HUDEP-2 (cell line): ENCODE data around the gene WDR81.
"Not testable (repeated sequence)": the region's sequence is repeated elsewhere in the genome, so short reads cannot be mapped to it uniquely, and the experiment has no call there.

ENCODE experiments used
- DNase-seq, 76 experiments: peaks; one replicate each; lab custom pipeline; 2025; ENCODE audit not compliant: unreplicated experiment in 76 of 76; lab: John Stamatoyannopoulos, UW

Gene WDR81

DNA sequence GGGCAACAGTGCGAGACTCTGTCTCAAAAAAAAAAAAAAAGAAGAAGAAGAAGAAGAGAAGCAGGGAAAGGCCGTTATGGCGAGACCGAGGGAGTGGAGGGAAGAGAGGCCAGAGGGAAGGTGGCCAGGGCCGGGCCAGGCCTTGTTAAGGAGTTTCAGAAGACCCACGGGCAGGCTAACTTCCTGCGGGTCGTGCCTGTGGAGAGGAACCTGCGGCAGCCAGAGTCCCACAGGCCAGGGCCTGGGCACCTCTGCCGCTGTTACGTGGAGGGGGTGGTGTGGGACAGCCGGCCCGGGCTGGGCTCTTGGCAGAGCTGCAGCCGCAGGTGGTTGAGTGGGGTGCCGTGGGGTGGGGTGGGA is 5.4 kb downstream of the WDR81 start:
- peak in 1 of 76 experiments; percentile 93 for DNase-seq

- DNase-seq: peak; percentile 74 to 99 (median 97)
Measured at GRCh38 chr17:1730326-1731193, 6.1 kb downstream of the WDR81 start.

GRCh38 chr17:1731194-1731506 is 6.6 kb downstream of the WDR81 start:
- peak in 1 of 76 experiments; percentile 65 for DNase-seq

GRCh38 chr17:1732241-1732832 is 7.8 kb downstream of the WDR81 start:
- no peak for DNase-seq

- no peak for DNase-seq
Measured at GRCh38 chr17:1732833-1733321, 8.4 kb downstream of the WDR81 start.

GRCh38 chr17:1733759-1734158 is 9.3 kb downstream of the WDR81 start:
- DNase-seq: no peak

DNA sequence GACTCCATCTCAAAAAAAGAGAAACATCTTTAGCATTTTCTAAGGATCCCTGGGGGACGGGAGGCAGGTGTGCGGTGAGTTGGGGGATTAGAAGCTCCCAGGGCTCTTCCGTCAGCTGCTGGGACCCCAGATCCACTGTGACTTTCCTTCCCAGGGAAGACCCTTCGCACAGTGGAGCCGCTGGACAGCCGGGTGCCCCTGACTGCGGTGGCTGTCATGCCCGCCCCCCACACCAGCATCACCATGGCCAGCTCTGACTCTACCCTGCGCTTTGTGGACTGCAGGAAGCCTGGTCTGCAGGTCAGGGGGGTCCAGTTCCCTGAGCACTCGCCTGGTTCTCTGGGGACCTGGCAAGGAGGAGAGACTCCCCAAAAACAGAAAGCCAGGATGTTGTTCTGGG is 10.9 kb downstream of the WDR81 start:
- no peak for DNase-seq

DNA sequence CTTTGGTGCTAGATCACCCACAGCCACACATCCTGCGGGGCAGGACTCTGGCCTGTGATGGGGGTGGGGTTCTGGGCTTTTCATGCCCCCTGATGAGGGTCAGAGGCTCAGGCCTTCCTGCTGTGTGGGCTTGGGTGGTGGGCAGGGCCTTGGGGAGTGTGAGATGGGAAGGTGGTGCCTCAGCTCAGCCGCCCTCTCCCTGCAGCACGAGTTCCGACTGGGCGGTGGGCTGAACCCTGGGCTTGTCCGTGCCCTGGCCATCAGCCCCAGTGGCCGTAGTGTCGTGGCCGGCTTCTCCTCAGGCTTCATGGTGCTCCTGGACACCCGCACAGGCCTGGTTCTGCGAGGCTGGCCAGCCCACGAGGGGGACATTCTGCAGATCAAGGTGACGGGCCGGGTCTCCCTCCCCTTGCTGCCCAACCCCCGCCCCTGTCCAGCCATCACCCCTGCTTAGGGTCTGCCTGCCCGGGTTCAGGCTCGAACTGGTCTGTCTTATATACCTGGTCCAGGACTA is 11.4 kb downstream of the WDR81 start:
- DNase-seq: no peak

GRCh38 chr17:1736348-1737281 is 12.1 kb downstream of the WDR81 start:
- DNase-seq: peak in 73 of 76 experiments; percentile 29 to 91 (median 77)

DNA sequence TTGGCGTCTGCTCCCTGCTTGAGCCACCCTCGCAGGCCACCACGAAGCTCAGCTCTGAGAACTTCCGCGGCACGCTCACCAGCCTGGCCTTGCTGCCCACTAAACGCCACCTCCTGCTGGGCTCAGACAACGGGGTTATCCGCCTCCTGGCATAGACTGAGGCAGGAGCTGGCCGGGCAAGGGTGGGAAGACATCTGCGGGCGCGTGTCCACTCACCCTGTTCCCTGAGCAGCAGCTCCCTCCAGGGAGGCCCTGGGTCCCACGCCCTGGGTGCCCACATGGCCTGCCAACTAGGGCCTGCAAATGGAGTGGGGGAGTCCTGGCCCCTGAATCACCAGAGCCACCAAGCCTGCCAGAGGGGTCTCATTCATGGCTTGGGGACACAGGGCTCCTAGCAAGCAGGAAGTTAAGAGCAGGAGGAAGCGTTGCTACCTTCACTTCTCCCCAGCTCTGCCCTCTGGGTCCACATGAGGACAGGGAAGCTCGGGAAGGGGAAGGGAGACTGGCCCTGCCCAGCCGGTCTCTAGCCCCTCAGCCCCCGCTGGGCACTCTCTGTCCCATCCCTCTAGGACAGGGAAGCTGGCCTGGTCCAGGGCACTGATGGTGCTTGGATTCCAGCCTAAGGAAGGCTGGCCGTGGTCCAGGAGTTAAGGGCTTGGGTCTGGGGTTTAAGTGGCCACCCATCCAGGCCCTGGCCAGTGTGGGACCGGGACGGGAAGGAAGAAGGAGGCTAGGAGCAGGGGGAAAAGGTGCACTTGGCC is 13.2 kb downstream of the WDR81 start:
- DNase-seq: no peak

DNA sequence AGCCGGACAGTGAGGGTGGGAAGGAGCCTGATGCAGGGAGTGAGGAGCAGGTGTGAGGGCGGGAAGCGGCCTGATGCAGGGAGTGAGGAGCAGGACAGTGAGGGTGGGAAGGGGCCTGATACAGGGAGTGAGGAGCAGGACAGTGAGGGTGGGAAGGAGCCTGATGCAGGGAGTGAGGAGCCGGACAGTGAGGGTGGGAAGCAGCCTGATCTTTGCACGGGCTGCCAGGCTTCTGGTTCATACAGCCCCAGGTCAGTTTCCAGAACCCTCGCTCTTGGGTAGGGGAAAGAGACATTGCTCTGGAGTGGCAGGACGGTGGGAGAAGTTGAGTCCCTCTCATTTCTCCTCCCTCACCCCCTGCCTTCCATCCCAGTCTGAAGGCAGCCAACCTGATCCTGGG is 17.4 kb downstream of the WDR81 start:
- DNase-seq: not testable (repeated sequence)

DNA sequence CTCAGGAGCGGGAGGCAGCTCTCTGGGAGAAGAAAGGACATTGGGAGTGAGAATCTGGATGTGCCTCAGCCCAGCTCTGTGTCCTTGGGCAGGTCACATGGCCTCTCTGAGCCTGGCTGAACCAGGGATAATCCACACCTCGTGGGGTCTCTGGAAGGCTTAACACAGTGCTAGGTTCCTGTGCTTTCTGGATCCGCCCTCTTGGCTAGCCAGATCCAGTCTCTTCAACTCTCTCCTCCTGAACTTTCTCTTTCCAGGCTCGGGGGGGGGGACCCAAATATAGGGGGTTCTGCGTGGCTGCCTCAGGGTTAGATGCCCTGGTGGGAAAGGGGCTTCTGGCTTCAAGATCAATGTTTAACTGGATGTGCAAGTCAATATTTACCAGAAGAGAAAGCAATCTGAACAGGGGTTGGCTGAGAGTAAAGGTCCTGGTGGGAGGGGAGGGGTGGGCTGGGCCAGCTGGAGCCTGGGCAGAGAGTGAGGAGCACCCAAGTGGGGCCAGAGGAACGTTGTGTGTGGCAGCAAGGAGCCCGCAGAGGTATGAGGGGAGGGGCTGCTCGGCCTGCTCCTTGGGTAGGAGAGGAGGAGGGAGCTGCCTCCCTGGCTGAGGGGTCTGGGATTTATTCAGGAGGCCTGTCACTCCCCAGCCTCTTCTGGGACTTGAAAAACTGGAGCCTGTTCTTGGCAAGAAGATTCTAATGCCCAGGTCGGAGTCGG is 18.0 kb downstream of the WDR81 start, which contains the start of gene SERPINF2:
SERPINF2 (plus strand) TSS at position 501 of the 717 bp plus-strand sequence. CDS start 2,125 bp downstream, outside the sequence.
- DNase-seq: no peak

GRCh38 chr17:1743088-1743439 is 18.6 kb downstream of the WDR81 start:
- no peak for DNase-seq

GRCh38 chr17:1744551-1745512 is 20.3 kb downstream of the WDR81 start:
- DNase-seq: no peak

DNA sequence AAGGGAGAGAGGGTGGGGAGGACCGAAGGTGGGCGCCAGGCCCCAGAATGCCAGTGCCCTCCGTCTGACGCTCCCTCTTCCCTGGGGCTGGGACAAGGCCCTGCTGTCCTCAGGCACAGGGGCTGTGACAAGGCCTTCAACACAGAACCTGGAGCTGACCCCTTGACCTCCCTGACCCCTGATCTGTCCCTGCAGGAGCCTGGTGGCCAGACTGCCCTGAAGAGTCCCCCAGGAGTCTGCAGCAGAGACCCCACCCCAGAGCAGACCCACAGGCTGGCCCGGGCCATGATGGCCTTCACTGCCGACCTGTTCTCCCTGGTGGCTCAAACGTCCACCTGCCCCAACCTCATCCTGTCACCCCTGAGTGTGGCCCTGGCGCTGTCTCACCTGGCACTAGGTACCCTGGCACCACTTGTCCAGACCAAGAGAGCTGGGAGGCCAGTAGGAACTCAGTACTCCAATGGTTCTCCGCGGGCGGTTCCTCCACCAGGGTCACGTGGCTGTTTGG is 21.1 kb downstream of the WDR81 start:
- no peak for DNase-seq

- no peak for DNase-seq
Measured at GRCh38 chr17:1746975-1747543, 22.6 kb downstream of the WDR81 start.

DNA sequence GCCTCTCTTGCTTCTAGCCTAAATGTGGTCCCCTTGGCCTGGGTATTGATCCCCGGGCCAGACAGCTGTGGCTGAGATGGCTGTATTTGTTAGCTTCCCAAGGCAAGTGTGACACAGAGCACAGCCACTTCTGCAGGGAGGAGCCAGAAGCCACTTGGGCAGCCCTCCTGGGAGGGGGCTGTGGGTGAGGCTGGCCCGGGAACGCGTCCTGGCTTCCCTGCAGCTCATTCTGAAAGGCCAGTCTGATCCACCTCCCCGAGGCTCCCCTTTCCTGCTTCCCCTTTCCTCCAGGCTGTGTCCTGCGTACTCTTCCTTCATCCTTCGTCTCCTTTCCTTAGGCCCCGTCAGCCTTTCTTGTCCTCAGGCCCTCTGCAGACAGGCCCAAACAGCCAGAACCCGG is 26.1 kb downstream of the WDR81 start:
- DNase-seq: no peak
